Lung (tissue), 12 donors: ENCODE measurements around the gene ZFYVE9. TPM values are rescaled to one million over a fixed set of nuclear protein-coding genes. Genes with fewer than 3 reads are reported as not detected.
A peak's percentile ranks its signal among the peaks of the same experiment; 100 is the strongest.

Source experiments
- ATAC-seq: fragments of 200-7000 bp; cut with Tn5 transposase; one replicate; pipeline ENCODE4 v1.9.1; 2020; ENCODE audit warnings: moderate number of reproducible peaks; ENCODE audit not compliant: insufficient read depth, low FRiP score
- DNase-seq, 3 donors: peaks; one replicate each; pipeline ENCODE4 v3.0.0-alpha.2; 2013 to 2017
- H3K27ac ChIP-seq, 2 donors: one replicate each; pipeline ENCODE4 v1.5.1; 2013; ENCODE audit warnings: mild to moderate bottlenecking in 2 of 2, moderate library complexity in 2 of 2, control low read depth in 1 of 2, inconsistent platforms in 1 of 2, low read depth in 1 of 2, low read length in 1 of 2
- H3K27me3 ChIP-seq, 3 donors: one replicate each; pipeline ENCODE4 v1.5.1; 2013; ENCODE audit warnings: low read length in 2 of 3; ENCODE audit not compliant: control insufficient read depth in 3 of 3, insufficient read depth in 3 of 3
- H3K36me3 ChIP-seq, 4 donors: one replicate each; pipeline ENCODE4 v1.5.1; 2013; ENCODE audit warnings: low read length in 4 of 4, mild to moderate bottlenecking in 1 of 4, moderate library complexity in 1 of 4; ENCODE audit not compliant: control insufficient read depth in 4 of 4, insufficient read depth in 4 of 4
- H3K4me1 ChIP-seq, 5 donors: one replicate each; pipeline ENCODE4 v1.5.1; 2013; ENCODE audit warnings: low read length in 5 of 5, mild to moderate bottlenecking in 2 of 5, moderate library complexity in 1 of 5; ENCODE audit not compliant: control insufficient read depth in 5 of 5, insufficient read depth in 5 of 5
- H3K4me3 ChIP-seq: one replicate; pipeline ENCODE4 v1.5.1; 2013; ENCODE audit warnings: mild to moderate bottlenecking, control low read depth, moderate library complexity
- H3K9ac ChIP-seq, 2 donors: one replicate each; pipeline ENCODE4 v1.5.1; 2013; ENCODE audit warnings: low read length in 2 of 2, control low read depth in 1 of 2; ENCODE audit not compliant: insufficient read depth in 1 of 2
- H3K9me3 ChIP-seq, 4 donors: one replicate each; pipeline ENCODE4 v1.5.1; 2013; ENCODE audit warnings: low read length in 3 of 4, mild to moderate bottlenecking in 1 of 4, moderate library complexity in 1 of 4; ENCODE audit not compliant: control insufficient read depth in 4 of 4, insufficient read depth in 3 of 4
- WGBS, 2 donors: extraction: QIAGEN DNeasy Blood & Tissue Kit; methylation state at CpG; one replicate each; pipeline ENCODE4 v1.1.7; 2013; 5-methylcytosine and 5-hydroxymethylcytosine counted together
- polyA plus RNA-seq, 2 donors: library from polyadenylated mRNA; stranded (reverse); fragments of 200-250 nt; gene quantifications; one replicate each; pipeline ENCODE4 v1.2.1, GENCODE V29; 2013
- total RNA-seq, 2 donors: library from RNA; depleted of rRNA in 1 of 2; stranded (reverse); fragments of >200 nt in 1 of 2; gene quantifications; one replicate each; pipeline ENCODE4 v1.2.1, GENCODE V29; 2014 to 2021
- TF ChIP-seq, protein P1 (sequence below): IDR thresholded peaks from 2 replicates; pipeline ENCODE4 v1.5.1; 2012; ENCODE audit warnings: mild to moderate bottlenecking; ENCODE audit errors: control extremely low read depth, extremely low read depth
- donor health status: control.
- donor health status: control.
- donor health status: Bipolar disorder and iron deficiency.
- donor health status: healthy.
- donor health status: DM: yes; HTN: yes; CAD: no.

The ZFYVE9 gene
- total and polyA plus RNA-seq, 4 donors = 3.3 to 51.5 (median 9.9) TPM

DNA sequence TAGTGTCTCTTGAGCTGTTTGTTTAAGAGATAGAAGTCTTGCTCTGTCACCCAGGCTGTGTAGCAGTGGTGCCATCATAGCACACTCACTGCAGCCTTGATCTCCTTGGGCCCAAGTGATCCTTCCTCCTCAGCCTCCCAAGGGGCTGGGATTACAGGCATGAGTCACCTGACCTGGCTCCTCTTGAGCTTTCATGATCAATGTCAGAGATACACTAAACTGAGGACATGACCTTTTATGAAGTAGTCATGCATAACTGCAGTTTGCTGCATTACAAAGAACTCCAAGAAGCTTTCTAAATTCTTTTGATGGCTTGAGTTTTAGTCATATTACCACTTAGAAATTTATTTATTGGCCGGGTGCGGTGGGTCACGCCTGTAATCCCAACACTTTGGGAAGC, 146.4 kb downstream of the ZFYVE9 start:
- Histone ChIP-seq H3K4me3 (no peak overlapping the region), H3K9ac (no peak overlapping the region), H3K27ac (no peak overlapping the region), H3K36me3 (peaks cover 0 to 2% (median 1%) of the 10 kb centered on the region in 4 donors), H3K4me1 (no peaks in the 10 kb centered on the region), H3K9me3 (no peaks in the 10 kb centered on the region), H3K27me3 (no peaks in the 10 kb centered on the region)
- ATAC-seq = no peak
- no peak for DNase-seq
- 99% methylated on average over 3 of the region's 3 CpGs for WGBS, 2 donors
- TF ChIP-seq, protein P1, sequence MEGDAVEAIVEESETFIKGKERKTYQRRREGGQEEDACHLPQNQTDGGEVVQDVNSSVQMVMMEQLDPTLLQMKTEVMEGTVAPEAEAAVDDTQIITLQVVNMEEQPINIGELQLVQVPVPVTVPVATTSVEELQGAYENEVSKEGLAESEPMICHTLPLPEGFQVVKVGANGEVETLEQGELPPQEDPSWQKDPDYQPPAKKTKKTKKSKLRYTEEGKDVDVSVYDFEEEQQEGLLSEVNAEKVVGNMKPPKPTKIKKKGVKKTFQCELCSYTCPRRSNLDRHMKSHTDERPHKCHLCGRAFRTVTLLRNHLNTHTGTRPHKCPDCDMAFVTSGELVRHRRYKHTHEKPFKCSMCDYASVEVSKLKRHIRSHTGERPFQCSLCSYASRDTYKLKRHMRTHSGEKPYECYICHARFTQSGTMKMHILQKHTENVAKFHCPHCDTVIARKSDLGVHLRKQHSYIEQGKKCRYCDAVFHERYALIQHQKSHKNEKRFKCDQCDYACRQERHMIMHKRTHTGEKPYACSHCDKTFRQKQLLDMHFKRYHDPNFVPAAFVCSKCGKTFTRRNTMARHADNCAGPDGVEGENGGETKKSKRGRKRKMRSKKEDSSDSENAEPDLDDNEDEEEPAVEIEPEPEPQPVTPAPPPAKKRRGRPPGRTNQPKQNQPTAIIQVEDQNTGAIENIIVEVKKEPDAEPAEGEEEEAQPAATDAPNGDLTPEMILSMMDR = no peak

DNA sequence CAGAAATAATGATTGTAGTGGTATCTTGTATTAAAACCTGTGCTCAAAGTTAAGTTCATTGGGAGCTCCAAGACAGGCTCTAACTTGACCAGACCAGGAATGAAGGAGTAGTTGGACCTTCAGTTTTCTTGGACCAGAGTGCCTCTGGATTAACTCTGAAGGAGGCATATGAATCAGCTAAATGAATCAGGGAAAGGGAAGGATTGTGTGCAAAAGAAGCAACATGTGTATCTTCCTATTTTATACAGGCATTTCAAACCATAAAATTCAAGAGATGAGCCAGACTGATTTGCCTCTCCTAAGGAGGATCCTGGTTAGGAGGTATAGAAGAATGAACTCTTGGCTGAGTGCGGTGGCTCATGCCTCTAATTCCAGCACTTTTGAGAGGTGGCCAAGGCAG, 152.7 kb downstream of the ZFYVE9 start:
- Histone ChIP-seq H3K27ac (no peak overlapping the region), H3K36me3 (no peaks in the 10 kb centered on the region), H3K27me3 (no peaks in the 10 kb centered on the region), H3K4me3 (no peak overlapping the region), H3K9me3 (no peaks in the 10 kb centered on the region), H3K4me1 (no peaks in the 10 kb centered on the region), H3K9ac (no peak overlapping the region)
- DNase-seq (no peak), ATAC-seq (no peak)
- WGBS, 2 donors = 92% methylated on average over 1 of the region's 1 CpG
- TF ChIP-seq, protein P1 = no peak

DNA sequence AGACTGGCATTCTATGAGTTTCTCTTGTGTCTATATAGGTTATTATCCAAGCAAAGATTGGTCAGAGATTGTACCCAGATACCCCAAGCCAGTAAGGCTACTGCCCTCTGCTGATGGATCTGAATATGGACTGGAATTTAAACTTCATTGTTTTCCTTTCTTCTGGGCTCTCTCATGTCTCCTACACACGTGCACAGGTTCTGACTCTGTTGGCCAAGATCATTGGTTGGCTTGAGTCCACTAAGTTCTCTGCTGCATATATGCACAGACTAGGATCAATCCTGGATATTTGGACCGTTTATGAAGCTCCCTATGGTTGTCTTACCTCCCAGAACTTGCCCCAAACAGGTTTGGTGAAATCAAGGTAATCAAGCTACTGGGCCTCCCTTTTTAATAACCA, 154.5 kb downstream of the ZFYVE9 start:
- no peaks in the 10 kb centered on the region for H3K27me3 ChIP-seq
- H3K36me3 ChIP-seq = no peaks in the 10 kb centered on the region
- TF ChIP-seq, protein P1 = peak; percentile 45
- H3K9ac ChIP-seq = no peak overlapping the region
- H3K27ac ChIP-seq = no peak overlapping the region
- ATAC-seq (peak; percentile 53), DNase-seq (peak in 2 of 3 donors; percentile 62 to 64)
- WGBS, 2 donors = 16 to 29% methylated on average over 2 of the region's 2 CpGs
- H3K4me3 ChIP-seq = no peak overlapping the region
- H3K4me1 ChIP-seq = no peaks in the 10 kb centered on the region
- no peaks in the 10 kb centered on the region for H3K9me3 ChIP-seq
